PC-3 (cell line): ENCODE results near the gene STAB2.

Experiments used
- EZH2 ChIP-seq: fragments of 300-600 bp; sonication (generic); IDR thresholded peaks from one replicate; pipeline ENCODE4 v1.6.1; 2017; ENCODE audit warnings: antibody characterized with exemption, mild to moderate bottlenecking, low read length; ENCODE audit not compliant: unreplicated experiment
- TF ChIP-seq, protein P1 (sequence below): fragments of 300-600 bp; sonication (generic); conservative IDR thresholded peaks from 2 replicates; pipeline ENCODE4 v1.5.1; 2017; ENCODE audit warnings: antibody characterized with exemption, low read depth, mild to moderate bottlenecking, low read length

DNA sequence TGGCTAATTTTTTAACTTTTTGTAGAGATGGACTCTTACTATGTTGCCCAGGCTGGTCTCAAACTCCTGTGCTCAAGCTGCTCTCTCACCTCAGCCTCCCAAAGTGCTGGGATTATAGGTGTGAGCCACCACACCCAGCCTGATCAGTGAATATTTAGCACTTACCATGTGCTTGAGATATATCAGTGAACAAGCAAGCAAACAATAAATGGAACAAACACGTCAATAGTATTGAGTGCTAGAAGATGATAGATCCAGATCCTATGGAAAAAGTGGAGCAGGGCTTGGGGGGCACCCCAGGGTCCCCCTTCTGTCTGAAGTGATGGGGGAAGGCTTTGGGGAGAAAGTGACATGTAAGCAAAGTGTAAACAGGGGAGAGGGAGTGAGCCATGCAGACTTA lies 170.2 kb downstream of the STAB2 start:
- TF ChIP-seq, protein P1, sequence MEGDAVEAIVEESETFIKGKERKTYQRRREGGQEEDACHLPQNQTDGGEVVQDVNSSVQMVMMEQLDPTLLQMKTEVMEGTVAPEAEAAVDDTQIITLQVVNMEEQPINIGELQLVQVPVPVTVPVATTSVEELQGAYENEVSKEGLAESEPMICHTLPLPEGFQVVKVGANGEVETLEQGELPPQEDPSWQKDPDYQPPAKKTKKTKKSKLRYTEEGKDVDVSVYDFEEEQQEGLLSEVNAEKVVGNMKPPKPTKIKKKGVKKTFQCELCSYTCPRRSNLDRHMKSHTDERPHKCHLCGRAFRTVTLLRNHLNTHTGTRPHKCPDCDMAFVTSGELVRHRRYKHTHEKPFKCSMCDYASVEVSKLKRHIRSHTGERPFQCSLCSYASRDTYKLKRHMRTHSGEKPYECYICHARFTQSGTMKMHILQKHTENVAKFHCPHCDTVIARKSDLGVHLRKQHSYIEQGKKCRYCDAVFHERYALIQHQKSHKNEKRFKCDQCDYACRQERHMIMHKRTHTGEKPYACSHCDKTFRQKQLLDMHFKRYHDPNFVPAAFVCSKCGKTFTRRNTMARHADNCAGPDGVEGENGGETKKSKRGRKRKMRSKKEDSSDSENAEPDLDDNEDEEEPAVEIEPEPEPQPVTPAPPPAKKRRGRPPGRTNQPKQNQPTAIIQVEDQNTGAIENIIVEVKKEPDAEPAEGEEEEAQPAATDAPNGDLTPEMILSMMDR: no peak
- no peak for TF ChIP-seq EZH2
